ENCODE results near the gene TBR1.

The TBR1 gene

GRCh38 chr2:161415987-161416707 is at the start of gene TBR1:
Gene TBR1 (plus strand): TSS chr2:161416297. CDS start chr2:161416411, 114 bp downstream.
- no peak for DNase-seq

GRCh38 chr2:161367675-161368074 is 48.4 kb upstream of the TBR1 start:
- DNase-seq: no peak

- DNase-seq: no peak
Observed at GRCh38 chr2:161369311-161369710, 46.8 kb upstream of the TBR1 start.

GRCh38 chr2:161370981-161371380 is 45.1 kb upstream of the TBR1 start:
- no peak for DNase-seq

GRCh38 chr2:161371869-161372268 is 44.2 kb upstream of the TBR1 start:
- DNase-seq: no peak

- DNase-seq: no peak
Observed at GRCh38 chr2:161373942-161374341, 42.2 kb upstream of the TBR1 start.

GRCh38 chr2:161374446-161374845 is 41.7 kb upstream of the TBR1 start:
- no peak for DNase-seq

GRCh38 chr2:161379740-161380139 is 36.4 kb upstream of the TBR1 start:
- DNase-seq: no peak

- DNase-seq: no peak
Observed at GRCh38 chr2:161381546-161381945, 34.6 kb upstream of the TBR1 start.

- no peak for DNase-seq
Observed at GRCh38 chr2:161382747-161383146, 33.4 kb upstream of the TBR1 start.

GRCh38 chr2:161384864-161385263 is 31.2 kb upstream of the TBR1 start:
- no peak for DNase-seq

- DNase-seq: no peak
Observed at GRCh38 chr2:161386228-161386824, 29.8 kb upstream of the TBR1 start.

- DNase-seq: no peak
Observed at GRCh38 chr2:161388146-161388779, 27.8 kb upstream of the TBR1 start.

GRCh38 chr2:161391737-161392506 is 24.2 kb upstream of the TBR1 start:
- no peak for DNase-seq

GRCh38 chr2:161400076-161400475 is 16.0 kb upstream of the TBR1 start:
- DNase-seq: no peak

- no peak for DNase-seq
Observed at GRCh38 chr2:161402297-161402696, 13.8 kb upstream of the TBR1 start.

- no peak for DNase-seq
Observed at GRCh38 chr2:161406316-161406715, 9.8 kb upstream of the TBR1 start.

- no peak for DNase-seq
Observed at GRCh38 chr2:161407597-161407996, 8.5 kb upstream of the TBR1 start.

GRCh38 chr2:161409308-161409907 is 6.7 kb upstream of the TBR1 start:
- DNase-seq: no peak

- no peak for DNase-seq
Observed at GRCh38 chr2:161412346-161412745, 3.8 kb upstream of the TBR1 start.

GRCh38 chr2:161414042-161415033 is 1.8 kb upstream of the TBR1 start:
- no peak for DNase-seq

Measured in activated gamma-delta T cell treated with Interleukin-2 at 50 U/mL for 16 hours (primary cell).